Ectodermal cell (in vitro differentiated cells): ENCODE data around the gene AQP1.

Experiments used
- H3K27ac ChIP-seq: 2 replicates; pipeline ENCODE4 v1.7.0; 2013; ENCODE audit warnings: mild to moderate bottlenecking, low read depth, low read length; ENCODE audit not compliant: insufficient read depth, poor library complexity, severe bottlenecking
- H3K27me3 ChIP-seq: 2 replicates; pipeline ENCODE4 v1.7.0; 2013; ENCODE audit warnings: mild to moderate bottlenecking, low read length; ENCODE audit not compliant: insufficient read depth, control insufficient read depth, poor library complexity, severe bottlenecking
- H3K36me3 ChIP-seq: one replicate; pipeline ENCODE4 v1.7.0; 2013; ENCODE audit warnings: low read length; ENCODE audit not compliant: control insufficient read depth, insufficient read depth
- H3K4me1 ChIP-seq: one replicate; pipeline ENCODE4 v1.7.0; 2013; ENCODE audit warnings: low read length; ENCODE audit not compliant: control insufficient read depth, insufficient read depth
- H3K4me3 ChIP-seq: 2 replicates; pipeline ENCODE4 v1.7.0; 2013; ENCODE audit warnings: low read depth, low read length, control low read depth; ENCODE audit not compliant: insufficient read depth
- H3K9me3 ChIP-seq: 2 replicates; pipeline ENCODE4 v1.7.0; 2013; ENCODE audit warnings: mild to moderate bottlenecking, low read length, moderate library complexity; ENCODE audit not compliant: control insufficient read depth
- WGBS, 2 experiments: methylation state at CpG; one replicate each; pipeline ENCODE4 v1.1.7; 2013; ENCODE audit warnings: missing lambda C conversion rate in 2 of 2; 5-methylcytosine and 5-hydroxymethylcytosine counted together

The AQP1 gene

GRCh38 chr7:30896783-30897637 lies 14.6 kb upstream of the AQP1 start:
- 85 to 88% methylated on average over 13 of the region's 13 CpGs for WGBS, 2 experiments
- no peaks in the 10 kb centered on the region for H3K27me3 ChIP-seq

GRCh38 chr7:30897770-30898169 lies 13.9 kb upstream of the AQP1 start:
- WGBS, 2 experiments, result 86 to 98% methylated on average over 2 of the region's 2 CpGs

More at GRCh38 chr7:30896783-30897637, 14.6 kb upstream of the AQP1 start:
- H3K4me3 ChIP-seq, result no peak overlapping the region
- no peaks in the 10 kb centered on the region for H3K9me3 ChIP-seq
- H3K4me1 ChIP-seq, result peaks cover 11% of the 10 kb centered on the region
- no peak overlapping the region for H3K27ac ChIP-seq
- H3K36me3 ChIP-seq, result no peaks in the 10 kb centered on the region

GRCh38 chr7:30898411-30898810 lies 13.2 kb upstream of the AQP1 start:
- Histone ChIP-seq H3K4me1 (peaks cover 11% of the 10 kb centered on the region), H3K36me3 (no peaks in the 10 kb centered on the region)
- WGBS, 2 experiments, result 92% methylated on average over 12 of the region's 12 CpGs

More at GRCh38 chr7:30897770-30898169, 13.9 kb upstream of the AQP1 start:
- Histone ChIP-seq H3K9me3 (no peaks in the 10 kb centered on the region), H3K27me3 (no peaks in the 10 kb centered on the region), H3K4me1 (peaks cover 11% of the 10 kb centered on the region), H3K27ac (no peak overlapping the region), H3K36me3 (no peaks in the 10 kb centered on the region), H3K4me3 (no peak overlapping the region)

GRCh38 chr7:30899066-30899465 lies 12.6 kb upstream of the AQP1 start:
- H3K27ac ChIP-seq, result no peak overlapping the region
- H3K4me3 ChIP-seq, result no peak overlapping the region
- no peaks in the 10 kb centered on the region for H3K9me3 ChIP-seq
- H3K36me3 ChIP-seq, result no peaks in the 10 kb centered on the region
- 94 to 97% methylated on average over 7 of the region's 7 CpGs for WGBS, 2 experiments
- H3K27me3 ChIP-seq, result no peaks in the 10 kb centered on the region
- peaks cover 11% of the 10 kb centered on the region for H3K4me1 ChIP-seq

More at GRCh38 chr7:30898411-30898810, 13.2 kb upstream of the AQP1 start:
- no peaks in the 10 kb centered on the region for H3K27me3 ChIP-seq
- H3K9me3 ChIP-seq, result no peaks in the 10 kb centered on the region
- no peak overlapping the region for H3K4me3 ChIP-seq
- no peak overlapping the region for H3K27ac ChIP-seq

- Histone ChIP-seq H3K4me1 (peaks cover 11% of the 10 kb centered on the region), H3K4me3 (no peak overlapping the region), H3K27ac (no peak overlapping the region), H3K27me3 (no peaks in the 10 kb centered on the region), H3K36me3 (no peaks in the 10 kb centered on the region), H3K9me3 (no peaks in the 10 kb centered on the region)
- 84 to 87% methylated on average over 6 of the region's 6 CpGs for WGBS, 2 experiments
Measured at GRCh38 chr7:30899630-30900029, 12.0 kb upstream of the AQP1 start.

- Histone ChIP-seq H3K27ac (no peak overlapping the region), H3K9me3 (no peaks in the 10 kb centered on the region), H3K4me1 (peaks cover 11% of the 10 kb centered on the region), H3K36me3 (no peaks in the 10 kb centered on the region), H3K4me3 (no peak overlapping the region), H3K27me3 (no peaks in the 10 kb centered on the region)
- WGBS, 2 experiments, result 89 to 90% methylated on average over 9 of the region's 9 CpGs
Measured at GRCh38 chr7:30900053-30900452, 11.6 kb upstream of the AQP1 start.

GRCh38 chr7:30900803-30901362 lies 10.8 kb upstream of the AQP1 start:
- H3K4me3 ChIP-seq, result no peak overlapping the region
- H3K27ac ChIP-seq, result no peak overlapping the region
- no peaks in the 10 kb centered on the region for H3K36me3 ChIP-seq
- H3K9me3 ChIP-seq, result no peaks in the 10 kb centered on the region
- no peaks in the 10 kb centered on the region for H3K27me3 ChIP-seq
- WGBS, 2 experiments, result 89% methylated on average over 11 of the region's 11 CpGs
- peaks cover 7% of the 10 kb centered on the region for H3K4me1 ChIP-seq

GRCh38 chr7:30901856-30902255 lies 9.8 kb upstream of the AQP1 start:
- Histone ChIP-seq H3K4me1 (no peaks in the 10 kb centered on the region), H3K27ac (no peak overlapping the region), H3K36me3 (no peaks in the 10 kb centered on the region), H3K9me3 (no peaks in the 10 kb centered on the region), H3K27me3 (no peaks in the 10 kb centered on the region), H3K4me3 (no peak overlapping the region)
- 79 to 85% methylated on average over 2 of the region's 2 CpGs for WGBS, 2 experiments

GRCh38 chr7:30902466-30902865 lies 9.2 kb upstream of the AQP1 start:
- Histone ChIP-seq H3K27ac (no peak overlapping the region), H3K4me3 (no peak overlapping the region), H3K9me3 (no peaks in the 10 kb centered on the region), H3K36me3 (no peaks in the 10 kb centered on the region), H3K27me3 (no peaks in the 10 kb centered on the region), H3K4me1 (no peaks in the 10 kb centered on the region)
- WGBS, 2 experiments, result 90 to 93% methylated on average over 11 of the region's 11 CpGs

- no peaks in the 10 kb centered on the region for H3K9me3 ChIP-seq
- no peaks in the 10 kb centered on the region for H3K4me1 ChIP-seq
- H3K36me3 ChIP-seq, result no peaks in the 10 kb centered on the region
- 95% methylated on average over 8 of the region's 8 CpGs for WGBS, 2 experiments
- H3K27me3 ChIP-seq, result no peaks in the 10 kb centered on the region
- H3K4me3 ChIP-seq, result no peak overlapping the region
- H3K27ac ChIP-seq, result no peak overlapping the region
Measured at GRCh38 chr7:30903146-30903545, 8.5 kb upstream of the AQP1 start.
